ENCODE results near the gene TMEM182.

The TMEM182 gene

GRCh38 chr2:102768892-102769291 lies 7.1 kb downstream of the TMEM182 start:
- no peak for DNase-seq

GRCh38 chr2:102770506-102770905 lies 8.7 kb downstream of the TMEM182 start:
- DNase-seq = no peak

GRCh38 chr2:102771114-102771513 lies 9.3 kb downstream of the TMEM182 start:
- DNase-seq = no peak

- DNase-seq = no peak
These were observed 10.8 kb downstream of the TMEM182 start for GRCh38 chr2:102772659-102773058.

- DNase-seq = no peak
These were observed 11.4 kb downstream of the TMEM182 start for GRCh38 chr2:102773149-102773705.

GRCh38 chr2:102778260-102778659 lies 16.4 kb downstream of the TMEM182 start:
- DNase-seq = no peak

- DNase-seq = no peak
These were observed 18.6 kb downstream of the TMEM182 start for GRCh38 chr2:102780467-102780866.

- no peak for DNase-seq
These were observed 20.4 kb downstream of the TMEM182 start for GRCh38 chr2:102782187-102782586.

- no peak for DNase-seq
These were observed 21.1 kb downstream of the TMEM182 start for GRCh38 chr2:102782933-102783332.

GRCh38 chr2:102783506-102784183 lies 21.8 kb downstream of the TMEM182 start:
- DNase-seq = no peak

GRCh38 chr2:102784940-102785339 lies 23.1 kb downstream of the TMEM182 start:
- no peak for DNase-seq

- DNase-seq = no peak
These were observed 26.5 kb downstream of the TMEM182 start for GRCh38 chr2:102788216-102788884.

- DNase-seq = no peak
These were observed 27.0 kb downstream of the TMEM182 start for GRCh38 chr2:102788885-102789260.

- no peak for DNase-seq
These were observed 27.7 kb downstream of the TMEM182 start for GRCh38 chr2:102789349-102790090.

GRCh38 chr2:102790091-102790455 lies 28.2 kb downstream of the TMEM182 start:
- no peak for DNase-seq

- no peak for DNase-seq
These were observed 30.9 kb downstream of the TMEM182 start for GRCh38 chr2:102792568-102793208.

GRCh38 chr2:102795641-102796040 lies 33.8 kb downstream of the TMEM182 start:
- DNase-seq = no peak

GRCh38 chr2:102796337-102796736 lies 34.5 kb downstream of the TMEM182 start:
- DNase-seq = no peak

GRCh38 chr2:102797486-102797885 lies 35.7 kb downstream of the TMEM182 start:
- no peak for DNase-seq

GRCh38 chr2:102798181-102798580 lies 36.4 kb downstream of the TMEM182 start:
- DNase-seq = no peak

- DNase-seq = no peak
These were observed 39.4 kb downstream of the TMEM182 start for GRCh38 chr2:102801098-102801718.

- no peak for DNase-seq
These were observed 40.2 kb downstream of the TMEM182 start for GRCh38 chr2:102801858-102802699.
